Stimulated activated CD4-positive, alpha-beta T cell treated with anti-CD3 and anti-CD28 coated beads, Interleukin-2, amount 100 ng/mL, for 48 hours (primary cell): ENCODE results near the gene ITGB2.

ENCODE experiments used
- DNase-seq, 2 donors: peaks; one replicate each; pipeline ENCODE4 v3.0.0-alpha.2; 2020

ITGB2 gene

DNA sequence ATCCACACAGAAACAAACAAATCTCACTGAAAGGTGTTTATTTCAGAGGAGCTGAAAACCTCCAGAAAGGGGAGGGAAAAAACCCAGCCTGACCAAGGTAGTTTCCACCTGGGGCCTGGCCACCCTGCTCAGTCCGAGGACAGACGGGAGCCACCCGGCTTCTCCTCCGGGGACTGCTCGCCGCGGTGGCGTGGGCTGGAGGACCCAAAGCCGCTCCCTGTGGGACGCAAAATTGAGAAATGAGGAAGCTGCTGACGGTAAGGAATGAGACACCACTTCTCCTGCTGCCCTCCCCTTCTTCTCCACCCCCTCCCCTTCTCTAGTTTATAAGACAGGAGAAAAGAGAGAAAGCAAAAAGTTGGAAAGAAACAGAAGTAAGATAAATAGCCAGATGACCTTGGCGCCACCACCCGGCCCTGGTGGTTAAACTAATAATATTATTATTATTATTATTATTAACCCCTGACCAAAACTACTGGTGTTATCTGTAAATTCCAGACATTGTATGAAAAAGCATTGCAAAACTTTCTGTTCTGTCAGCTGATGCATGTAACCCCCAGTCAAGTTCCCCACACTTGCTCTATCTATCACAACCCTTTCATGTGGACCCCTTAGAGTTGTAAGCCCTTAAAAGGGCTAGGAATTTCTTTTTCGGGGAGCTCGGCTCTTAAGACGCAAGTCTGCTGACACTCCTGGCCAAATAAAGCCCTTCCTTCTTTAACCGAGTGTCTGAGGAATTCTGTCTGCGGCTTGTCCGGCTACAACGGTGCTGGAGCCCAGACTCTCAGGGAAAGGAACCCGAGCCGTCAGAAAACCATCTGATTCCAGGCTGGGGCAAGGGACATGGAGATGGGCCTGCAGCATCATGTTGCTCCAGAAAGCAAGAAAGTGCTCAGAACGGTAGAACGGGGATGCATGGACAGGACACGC, 12.5 kb downstream of the ITGB2 start:
- no peak for DNase-seq

DNA sequence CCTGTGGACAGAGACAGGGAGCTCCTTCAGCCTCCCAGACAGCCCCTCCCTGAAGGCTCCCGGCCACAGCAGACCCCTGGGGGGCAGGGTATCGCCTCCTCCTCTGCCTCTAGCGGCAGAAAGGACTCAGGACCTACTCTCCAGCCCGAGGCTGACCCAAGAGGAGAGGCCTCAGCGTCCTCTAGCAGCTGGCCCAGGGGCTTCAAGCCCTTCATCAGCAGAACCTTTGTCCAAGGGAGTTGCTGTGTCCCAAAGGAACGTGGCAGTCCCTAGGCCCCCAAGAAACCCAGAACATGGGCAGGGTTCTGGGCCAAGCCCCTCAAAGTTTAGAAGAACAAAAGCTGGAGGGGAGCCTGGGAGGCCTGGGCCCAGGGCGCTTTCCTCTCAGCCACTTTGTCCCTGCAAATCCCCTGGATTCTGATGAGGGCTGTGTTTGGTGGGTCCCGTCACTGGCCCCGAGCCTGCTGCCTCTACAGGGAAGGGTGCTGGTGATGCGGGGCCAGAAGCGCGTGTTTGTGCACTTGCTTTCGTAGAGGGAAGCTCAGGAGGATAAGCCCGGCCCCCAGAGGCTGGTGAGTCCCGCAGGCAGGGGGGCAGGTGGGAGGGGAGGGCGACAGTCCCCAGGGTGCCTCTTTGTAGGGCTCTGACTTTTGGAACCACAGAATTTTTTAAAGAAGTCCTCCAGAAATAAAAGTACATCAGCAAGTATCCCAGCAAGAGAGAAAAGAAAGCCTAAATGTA, 13.3 kb downstream of the ITGB2 start:
- no peak for DNase-seq

DNA sequence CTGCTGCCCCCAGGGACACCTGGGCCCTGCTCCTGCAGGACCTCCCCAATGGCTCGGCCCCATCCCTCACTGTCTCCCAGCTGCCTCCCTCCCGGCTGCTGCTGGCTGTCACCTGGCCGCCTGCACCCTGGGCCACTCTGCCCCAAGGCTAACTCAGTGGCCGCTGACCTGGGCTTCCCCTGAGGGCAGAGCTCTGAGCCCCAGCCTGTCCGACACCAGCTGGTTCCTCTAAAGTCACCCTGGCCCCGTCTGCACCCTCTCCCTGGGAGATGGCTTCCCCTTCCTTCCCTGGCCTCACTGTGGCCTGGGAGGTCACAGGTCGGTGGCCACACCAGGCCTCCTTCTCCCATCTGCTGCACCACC, 15.0 kb downstream of the ITGB2 start:
- no peak for DNase-seq

DNA sequence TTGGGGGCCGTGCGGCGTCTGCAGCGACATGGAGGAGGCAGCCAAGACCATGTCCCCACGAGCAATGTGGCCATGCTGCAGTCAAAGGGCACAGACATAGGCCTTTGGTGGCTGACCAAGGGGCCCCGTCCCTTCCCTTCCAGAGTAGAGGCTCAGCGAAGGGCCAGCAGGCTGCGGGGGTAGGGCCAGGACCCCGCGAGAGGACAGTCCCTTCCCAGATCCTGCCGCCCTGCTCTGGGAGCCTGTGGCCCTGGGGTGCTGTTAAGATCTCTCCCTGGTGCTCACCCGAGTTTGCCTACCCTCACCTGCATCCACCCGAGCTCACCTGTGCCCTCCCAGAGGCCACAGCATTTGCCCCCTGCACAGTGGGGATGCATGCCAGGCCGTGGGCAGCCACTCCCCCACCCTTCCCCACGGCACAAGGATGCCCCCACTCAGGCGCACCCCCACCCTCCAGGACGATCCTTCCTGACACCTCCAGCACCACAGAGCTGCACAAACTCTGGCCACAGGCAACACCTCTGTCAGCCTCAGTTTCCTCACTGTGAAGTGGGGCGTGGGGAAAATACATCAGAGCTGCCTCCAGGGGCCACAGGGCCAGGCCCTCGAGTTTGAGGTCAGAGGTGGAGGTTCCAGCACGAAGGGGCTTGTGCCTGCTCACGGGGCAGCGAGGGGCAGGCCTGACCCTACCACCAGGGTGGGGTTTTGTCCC, 15.5 kb downstream of the ITGB2 start:
- DNase-seq, result no peak

DNA sequence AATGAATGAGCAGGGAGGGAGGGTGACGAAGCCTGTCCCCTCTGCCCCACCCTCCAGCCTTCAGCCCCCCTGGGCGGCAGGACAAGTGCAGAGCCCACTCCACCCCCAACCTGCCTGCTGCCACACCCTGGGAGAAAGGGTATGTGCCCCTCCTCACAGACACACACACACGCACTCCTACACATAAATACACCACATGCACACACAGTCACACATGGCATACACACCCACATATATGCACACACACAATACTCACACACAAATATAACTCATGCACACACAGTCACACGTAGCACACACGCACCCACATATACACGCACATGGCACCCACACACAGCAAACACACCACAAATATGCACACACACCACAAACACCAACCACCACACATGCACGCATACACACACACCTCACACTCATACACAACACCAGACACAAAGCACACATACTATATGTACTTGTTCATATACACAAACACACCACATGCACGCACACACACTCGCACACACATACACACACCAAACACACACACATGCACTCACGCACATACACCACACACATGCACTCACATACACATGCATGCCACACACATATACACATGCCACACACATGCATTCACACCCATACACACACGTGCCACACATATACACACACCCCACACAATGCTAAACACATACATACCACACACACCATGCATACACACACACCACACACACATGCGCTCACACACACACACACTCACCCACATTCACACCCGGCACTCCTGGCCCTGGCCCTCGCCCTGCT, 16.4 kb downstream of the ITGB2 start:
- DNase-seq, result no peak

DNA sequence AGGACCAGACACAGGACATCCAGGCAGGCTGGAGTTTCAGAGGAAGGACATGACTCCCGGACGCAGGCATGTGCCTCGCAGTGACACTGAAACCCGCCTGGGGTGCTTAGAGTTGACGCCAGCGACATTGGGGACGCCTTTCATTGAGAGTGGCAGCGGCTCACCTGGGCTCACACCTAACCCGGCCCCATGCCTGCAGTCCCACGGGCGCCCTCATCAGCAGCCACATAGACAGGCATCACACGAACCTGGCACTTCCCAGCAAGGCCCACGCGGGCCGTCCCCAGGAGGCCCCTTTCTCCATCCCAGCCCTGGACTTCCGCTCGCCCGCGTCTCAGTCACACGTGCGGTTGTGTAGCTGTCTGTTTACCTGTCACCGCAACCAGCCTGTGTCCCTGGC, 17.0 kb downstream of the ITGB2 start:
- no peak for DNase-seq

DNA sequence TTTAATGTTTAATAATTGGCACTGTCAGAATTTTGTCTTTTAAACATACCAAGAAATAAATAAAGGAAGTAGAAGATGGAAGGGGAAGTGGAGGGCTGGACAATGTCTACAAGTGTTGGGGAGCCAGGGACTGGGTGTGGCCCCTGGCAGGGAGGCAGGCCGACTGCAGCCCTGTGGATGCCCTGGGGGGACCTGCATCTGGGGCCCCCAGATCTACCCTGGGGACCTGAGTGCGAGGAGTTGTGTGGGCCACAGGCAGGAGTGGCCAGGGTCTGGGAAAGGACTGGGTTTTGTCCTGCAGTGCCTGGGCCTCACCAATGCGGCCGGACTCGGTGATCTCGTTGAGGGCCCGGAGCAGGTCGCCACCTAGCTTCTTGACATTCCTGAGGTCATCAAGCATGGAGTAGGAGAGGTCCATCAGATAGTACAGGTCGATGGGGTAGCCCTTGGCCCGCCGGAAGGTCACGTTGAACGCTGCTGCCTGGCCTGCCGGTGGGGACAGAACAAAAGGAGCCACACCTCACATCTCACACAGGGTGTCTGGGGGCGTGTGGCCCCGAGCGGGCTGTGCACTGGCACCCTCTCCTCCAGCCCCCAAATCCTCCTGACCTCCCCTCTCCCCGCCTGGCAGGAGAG, 17.5 kb downstream of the ITGB2 start:
- no peak for DNase-seq

DNA sequence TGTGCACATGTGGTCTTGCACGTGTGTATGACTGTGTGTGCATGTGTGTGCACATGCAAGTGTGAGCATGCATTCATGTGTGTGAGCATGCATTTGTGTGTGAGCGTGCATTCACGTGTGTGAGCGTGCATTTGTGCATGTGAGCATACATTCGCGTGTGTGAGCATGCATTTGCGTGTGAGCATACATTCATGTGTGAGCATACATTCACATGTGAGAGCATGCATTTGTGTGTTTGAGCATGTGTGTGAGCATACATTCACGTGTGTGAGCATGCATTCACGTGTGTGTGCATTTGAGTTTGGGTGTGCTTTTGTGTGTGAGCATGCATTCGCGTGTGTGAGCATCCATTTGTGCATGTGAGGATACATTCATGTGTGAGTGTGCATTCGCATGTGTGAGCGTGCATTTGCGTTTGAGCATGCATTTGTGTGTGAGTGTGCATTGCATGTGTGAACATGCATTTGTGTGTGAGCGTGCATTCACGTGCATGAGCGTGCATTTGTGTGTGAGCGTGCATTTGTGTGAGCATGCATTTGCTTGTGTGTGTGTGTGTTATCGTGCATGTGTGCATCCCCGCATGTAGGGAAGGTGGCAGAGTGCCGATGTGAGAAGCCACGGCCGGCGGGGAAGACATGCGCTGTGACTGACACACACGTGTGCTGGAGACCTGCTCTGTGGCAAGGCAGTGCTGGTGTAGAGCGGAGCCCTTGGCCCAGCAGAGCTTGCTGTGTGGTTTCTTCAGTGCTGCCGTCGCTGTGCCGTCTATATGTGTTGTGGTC, 18.2 kb downstream of the ITGB2 start:
- DNase-seq, result no peak

DNA sequence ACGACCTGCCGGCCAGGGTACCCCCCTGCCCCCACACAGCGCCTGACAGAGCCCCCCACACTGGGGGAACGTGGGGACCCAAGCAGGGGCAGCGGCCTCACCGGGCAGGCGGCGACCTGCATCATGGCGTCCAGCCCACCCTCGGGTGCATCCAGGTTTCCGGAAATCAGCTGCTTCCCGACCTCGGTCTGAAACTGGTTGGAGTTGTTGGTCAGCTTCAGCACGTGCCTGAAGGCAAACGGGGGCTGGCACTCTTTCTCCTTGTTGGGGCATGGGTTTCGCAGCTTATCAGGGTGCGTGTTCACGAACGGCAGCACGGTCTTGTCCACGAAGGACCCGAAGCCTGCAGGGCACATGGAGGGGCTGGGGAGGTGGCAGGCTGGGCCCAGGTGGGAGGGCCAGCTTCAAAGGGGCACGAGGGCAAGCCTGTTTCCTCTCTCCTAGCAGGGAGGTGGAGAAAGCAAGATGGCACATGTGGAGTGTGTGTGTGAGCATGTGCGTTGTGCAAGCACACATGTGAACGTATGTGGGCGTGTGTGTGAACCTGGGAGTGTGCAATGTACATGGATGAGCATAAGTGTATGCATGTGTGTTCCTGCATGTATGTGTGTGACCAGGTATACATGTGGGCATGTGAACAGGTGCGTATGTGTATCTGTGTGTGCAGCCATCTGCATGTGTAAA, 19.2 kb downstream of the ITGB2 start:
- no peak for DNase-seq

DNA sequence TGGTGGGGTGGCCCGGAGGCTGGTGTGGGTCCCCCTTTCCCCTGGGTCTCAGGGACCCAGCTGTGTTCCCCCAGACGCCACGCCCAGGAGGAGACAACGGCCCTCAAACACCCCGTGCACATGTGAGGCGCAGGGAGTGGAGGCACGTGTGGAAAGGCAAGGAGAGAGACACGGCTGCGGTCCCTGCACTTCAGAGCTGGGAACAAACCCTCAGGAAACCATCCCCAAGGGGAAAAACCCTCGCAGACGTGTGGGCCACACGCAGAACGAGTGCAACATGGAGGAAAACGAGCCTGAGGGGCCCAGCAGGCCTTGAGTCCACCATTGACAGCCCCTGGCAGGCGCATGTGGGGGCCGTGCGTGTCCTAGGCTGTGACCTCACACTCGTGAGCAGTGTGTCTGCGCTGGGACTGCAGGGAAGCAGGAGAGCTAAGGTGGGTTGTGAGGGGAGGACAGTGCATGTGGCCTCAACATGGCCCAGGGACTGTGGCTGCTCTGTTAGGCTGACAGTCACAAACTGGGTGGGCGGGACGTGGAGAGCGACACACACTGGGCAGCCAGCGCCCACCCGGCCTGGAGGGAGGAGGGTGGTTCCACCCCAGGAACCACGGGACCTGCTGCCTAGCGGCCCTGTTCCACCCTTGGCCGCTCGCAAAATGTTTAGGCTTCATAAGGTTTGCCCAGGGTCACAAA, 20.0 kb downstream of the ITGB2 start:
- no peak for DNase-seq

DNA sequence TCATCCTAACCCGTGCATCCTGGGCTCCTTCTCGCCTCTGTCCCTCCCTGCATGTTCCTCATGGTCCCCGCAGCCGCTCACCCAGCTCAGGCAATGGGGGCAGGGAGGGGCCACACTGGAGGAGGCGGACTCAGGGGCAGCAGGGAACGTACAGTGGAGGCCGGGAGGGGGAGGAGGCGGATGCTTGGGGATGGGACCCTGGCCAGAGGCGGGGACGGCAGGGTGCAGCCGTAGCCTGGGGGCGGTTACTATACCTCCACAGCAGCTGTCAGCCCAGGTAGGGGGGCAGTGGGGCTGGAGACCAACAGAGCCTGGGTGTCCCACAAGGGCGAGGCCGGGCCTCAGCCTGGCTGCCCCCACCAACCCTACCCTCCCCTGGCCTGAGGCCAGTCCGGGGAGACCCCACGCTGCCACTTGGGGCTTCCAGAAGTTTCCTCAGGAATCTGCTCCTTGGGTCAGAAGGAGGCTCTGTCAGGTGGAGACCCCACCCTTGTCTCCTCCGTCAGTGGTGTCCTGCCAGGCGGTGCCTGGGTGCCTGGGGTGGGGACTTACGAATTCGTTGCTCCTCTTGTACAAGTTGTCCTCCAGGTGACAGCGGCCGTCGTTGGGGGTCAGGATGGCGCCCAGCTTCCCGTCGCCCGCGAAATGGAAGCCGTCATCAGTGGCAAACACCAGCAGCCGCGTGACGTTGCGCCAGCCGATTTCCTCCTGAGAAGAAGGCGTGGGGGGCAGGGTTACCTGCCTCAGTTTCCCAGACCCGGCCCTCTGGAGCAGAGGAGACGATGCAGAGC, 20.7 kb downstream of the ITGB2 start:
- no peak for DNase-seq

DNA sequence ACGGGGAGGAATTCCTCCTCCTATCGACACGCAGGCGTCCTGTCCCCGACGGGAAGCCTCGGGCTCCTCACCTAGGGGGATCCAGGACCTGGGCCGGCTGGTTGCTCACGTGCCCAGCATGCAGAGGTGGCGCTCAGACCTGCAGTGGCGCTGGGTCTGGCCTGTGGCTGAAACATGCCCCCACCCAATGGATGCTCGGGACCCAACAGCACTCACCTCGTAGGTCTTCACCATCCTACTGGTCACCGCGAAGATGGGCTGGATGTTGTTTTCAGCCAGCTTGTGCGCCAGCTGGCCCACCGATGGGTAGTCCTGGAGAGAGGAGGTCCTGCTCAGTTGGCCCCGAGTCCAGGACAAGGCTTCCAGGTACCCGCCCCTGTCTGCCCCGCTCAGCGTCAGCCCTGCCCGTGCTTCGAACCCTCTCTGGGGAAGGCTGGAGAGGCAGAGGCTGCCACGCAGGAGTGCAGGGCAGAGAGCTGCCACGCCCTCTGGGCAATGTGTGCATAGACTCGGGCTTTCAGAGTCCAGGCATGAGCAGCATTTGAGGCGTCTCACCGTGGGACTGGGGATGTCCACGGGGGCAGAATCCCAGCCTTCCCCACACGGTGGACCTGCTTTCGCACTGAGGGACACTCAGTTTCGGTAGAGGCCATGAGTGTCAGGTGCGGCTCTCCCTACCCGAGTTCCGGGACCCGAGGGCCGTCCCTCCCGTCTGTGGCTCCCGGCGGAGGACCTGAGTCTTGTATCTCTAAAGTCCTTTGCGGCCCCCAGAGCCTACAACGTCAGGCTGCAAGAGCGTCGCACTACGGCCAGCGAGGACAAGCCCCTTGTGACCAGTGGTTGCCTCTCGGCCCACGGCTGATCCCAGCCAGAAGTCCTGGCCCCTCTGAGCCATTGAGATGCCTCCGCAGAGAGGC, 21.6 kb downstream of the ITGB2 start:
- no peak for DNase-seq

DNA sequence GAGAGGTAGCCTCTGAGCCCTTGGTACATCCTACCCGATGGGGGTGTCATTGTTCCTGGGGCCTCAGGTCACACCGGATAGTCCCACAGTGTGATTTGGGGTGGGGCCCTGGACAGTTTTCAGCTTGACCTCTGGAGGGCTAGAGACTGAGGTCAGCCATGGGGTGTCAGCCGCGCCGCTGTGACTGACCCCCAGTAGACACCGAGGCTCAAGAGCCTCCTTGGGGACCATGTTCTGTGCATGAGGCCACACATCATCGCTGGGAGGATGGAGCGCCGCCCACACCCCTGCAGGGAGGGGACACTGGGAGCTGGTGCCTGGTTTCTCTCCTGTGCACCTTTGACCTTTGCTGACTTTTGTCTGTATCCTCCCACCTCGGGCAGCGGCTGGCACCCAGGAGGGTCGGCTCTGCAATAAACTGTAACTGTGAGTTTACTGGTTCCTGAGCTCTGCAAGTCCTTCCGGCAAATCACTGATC, 22.6 kb downstream of the ITGB2 start:
- no peak for DNase-seq

DNA sequence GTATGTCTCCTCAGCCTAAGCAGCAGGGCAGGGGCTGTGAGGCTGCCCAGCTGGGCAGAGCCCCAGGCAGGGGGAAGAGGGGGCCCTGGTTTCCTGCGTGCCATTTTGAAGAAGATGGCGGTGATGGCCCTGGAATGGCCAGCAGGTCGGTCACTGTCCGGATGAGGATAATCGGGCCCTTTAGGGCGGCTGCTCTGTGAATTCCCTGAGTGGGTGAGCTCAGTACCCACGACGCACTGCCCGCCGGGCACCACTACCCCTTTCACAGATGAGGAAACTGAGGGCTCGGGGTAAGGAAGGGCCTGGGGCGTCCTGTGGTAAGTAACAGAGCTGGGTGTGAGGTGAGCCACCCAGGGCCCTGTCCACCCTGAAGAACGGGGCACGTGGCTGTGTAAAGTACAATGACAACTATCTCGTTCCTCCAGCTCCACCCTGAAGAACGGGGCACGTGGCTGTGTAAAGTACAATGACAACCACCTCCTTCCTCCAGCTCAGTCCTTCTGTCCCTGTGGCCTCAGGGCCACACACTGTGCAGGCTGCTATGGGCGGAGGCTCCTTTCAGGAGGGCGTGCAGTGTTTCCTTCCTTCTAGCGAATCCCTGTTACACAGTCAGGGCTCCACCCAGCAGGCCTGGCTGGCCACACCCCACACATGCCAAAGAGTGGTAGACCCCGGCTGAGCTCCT, 23.2 kb downstream of the ITGB2 start:
- no peak for DNase-seq

DNA sequence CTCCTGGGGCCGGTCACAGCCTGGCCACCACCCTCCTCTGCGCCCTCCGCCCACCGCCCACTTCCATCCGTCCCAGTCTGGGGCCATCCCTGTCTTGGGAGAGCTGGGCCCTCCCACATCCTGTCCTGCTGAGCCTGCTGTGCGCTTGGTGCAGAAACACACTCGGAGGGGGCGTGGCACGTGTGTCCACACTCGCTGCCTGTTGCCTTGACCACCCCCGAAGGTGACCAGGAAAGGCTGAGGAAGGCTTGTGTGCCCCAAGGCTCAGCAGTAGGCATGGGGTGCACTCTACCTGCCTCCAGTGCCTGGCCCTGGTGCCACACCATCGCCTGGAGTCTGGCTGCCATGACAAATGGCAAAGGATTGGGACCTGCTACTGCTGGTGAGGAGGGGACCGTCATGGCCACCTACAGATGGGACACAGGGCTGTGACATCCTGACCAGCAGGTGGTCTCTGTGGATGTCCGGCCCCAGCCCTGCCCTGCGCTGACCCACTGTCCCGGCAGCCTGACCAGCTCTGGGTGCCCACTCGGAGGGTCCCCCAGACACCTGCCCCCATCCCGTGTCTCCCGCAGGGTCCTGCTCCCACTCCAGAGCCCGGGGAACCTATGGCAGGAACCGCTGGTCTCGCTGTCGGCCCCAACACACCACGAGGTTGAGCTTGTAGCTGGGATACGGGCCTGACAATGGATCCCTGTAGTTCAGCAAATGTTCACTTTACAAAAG, 24.0 kb downstream of the ITGB2 start:
- no peak for DNase-seq

DNA sequence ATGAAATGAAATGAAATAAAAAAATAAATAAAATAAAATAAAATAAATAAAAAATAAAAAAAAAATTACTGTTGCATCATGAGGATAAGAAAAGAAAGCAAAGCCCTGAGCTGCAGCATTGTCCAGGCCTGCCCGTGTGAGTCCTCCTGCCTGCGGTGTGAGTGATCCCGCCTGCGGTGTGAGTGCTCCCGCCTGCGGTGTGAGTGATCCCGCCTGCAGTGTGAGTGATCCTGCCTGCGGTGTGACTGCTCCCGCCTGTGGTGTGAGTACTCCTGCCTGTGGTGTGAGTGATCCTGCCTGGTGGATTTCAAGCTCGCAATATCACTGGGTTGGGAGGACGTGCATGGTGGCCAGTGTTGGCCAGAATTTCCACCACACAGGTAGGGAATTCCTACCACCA, 24.8 kb downstream of the ITGB2 start:
- no peak for DNase-seq
